ENCODE measurements around the gene ARL15.
"Not testable (repeated sequence)": the region's sequence is repeated elsewhere in the genome, so short reads cannot be mapped to it uniquely, and the experiment has no call there.

The ARL15 gene

GRCh38 chr5:54086191-54086590, 224.2 kb downstream of the ARL15 start:
- no peak for DNase-seq

- DNase-seq: no peak
Measured at GRCh38 chr5:54084696-54085095, 225.7 kb downstream of the ARL15 start.

- no peak for DNase-seq
Measured at GRCh38 chr5:54083851-54084250, 226.5 kb downstream of the ARL15 start.

- no peak for DNase-seq
Measured at GRCh38 chr5:54083245-54083644, 227.1 kb downstream of the ARL15 start.

GRCh38 chr5:54081415-54081814, 229.0 kb downstream of the ARL15 start:
- no peak for DNase-seq

GRCh38 chr5:54080831-54081230, 229.5 kb downstream of the ARL15 start:
- DNase-seq: no peak

- DNase-seq: no peak
Measured at GRCh38 chr5:54073735-54074134, 236.6 kb downstream of the ARL15 start.

- DNase-seq: no peak
Measured at GRCh38 chr5:54073131-54073530, 237.2 kb downstream of the ARL15 start.

- no peak for DNase-seq
Measured at GRCh38 chr5:54066433-54066832, 243.9 kb downstream of the ARL15 start.

- no peak for DNase-seq
Measured at GRCh38 chr5:54063817-54064216, 246.6 kb downstream of the ARL15 start.

GRCh38 chr5:54062958-54063357, 247.4 kb downstream of the ARL15 start:
- no peak for DNase-seq

- DNase-seq: not testable (repeated sequence)
Measured at GRCh38 chr5:54060919-54061318, 249.5 kb downstream of the ARL15 start.

- no peak for DNase-seq
Measured at GRCh38 chr5:54049963-54050362, 260.4 kb downstream of the ARL15 start.

- DNase-seq: no peak
Measured at GRCh38 chr5:54049144-54049543, 261.2 kb downstream of the ARL15 start.

GRCh38 chr5:54045077-54045792, 265.1 kb downstream of the ARL15 start:
- DNase-seq: no peak

- not testable (repeated sequence) for DNase-seq
Measured at GRCh38 chr5:54044276-54044675, 266.1 kb downstream of the ARL15 start.

GRCh38 chr5:54040804-54041203, 269.6 kb downstream of the ARL15 start:
- DNase-seq: no peak

- no peak for DNase-seq
Measured at GRCh38 chr5:54040018-54040417, 270.4 kb downstream of the ARL15 start.

- no peak for DNase-seq
Measured at GRCh38 chr5:54037205-54037604, 273.2 kb downstream of the ARL15 start.

GRCh38 chr5:54030981-54031380, 279.4 kb downstream of the ARL15 start:
- DNase-seq: no peak

GRCh38 chr5:54024466-54024865, 285.9 kb downstream of the ARL15 start:
- no peak for DNase-seq

GRCh38 chr5:54022223-54022622, 288.1 kb downstream of the ARL15 start:
- DNase-seq: no peak

GRCh38 chr5:54021431-54022164, 288.8 kb downstream of the ARL15 start:
- no peak for DNase-seq

GRCh38 chr5:54018438-54018837, 291.9 kb downstream of the ARL15 start:
- no peak for DNase-seq

- DNase-seq: no peak
Measured at GRCh38 chr5:54017580-54017979, 292.8 kb downstream of the ARL15 start.
